22Rv1 (cell line): ENCODE results near the gene CERS2.

Source experiments
- H3K27ac ChIP-seq: fragments of 450-650 bp; 2 replicates; pipeline ENCODE4 v1.5.1; 2017
- CTCF ChIP-seq: fragments of 450-650 bp; IDR thresholded peaks from 2 replicates; pipeline ENCODE4 v1.5.1; 2017; ENCODE audit warnings: mild to moderate bottlenecking
- ZFX ChIP-seq: fragments of 450-650 bp; IDR thresholded peaks from 2 replicates; pipeline ENCODE4 v1.6.1; 2017; ENCODE audit warnings: antibody characterized with exemption, borderline replicate concordance

Gene CERS2

GRCh38 chr1:150968491-150968890, 6.1 kb downstream of the CERS2 start:
- no peak for TF ChIP-seq CTCF
- H3K27ac ChIP-seq = peak overlapping the region; percentile 86; the same call in 1 of the 2 replicates

GRCh38 chr1:150967936-150968335, 6.7 kb downstream of the CERS2 start:
- TF ChIP-seq ZFX (no peak), CTCF (no peak)
- H3K27ac ChIP-seq = no peak overlapping the region

GRCh38 chr1:150966011-150966410, 8.6 kb downstream of the CERS2 start:
- 0 out of 2 replicates have a peak overlapping the region, but pooled peaks have one; percentile 6 for H3K27ac ChIP-seq

GRCh38 chr1:150965605-150966004, 9.0 kb downstream of the CERS2 start:
- H3K27ac ChIP-seq = 0 out of 2 replicates have a peak overlapping the region, but pooled peaks have one; percentile 6
- TF ChIP-seq CTCF (no peak), ZFX (no peak)

More at GRCh38 chr1:150966011-150966410, 8.6 kb downstream of the CERS2 start:
- TF ChIP-seq ZFX (no peak), CTCF (no peak)

- H3K27ac ChIP-seq = peak overlapping the region; percentile 11; the same call in 1 of the 2 replicates
- TF ChIP-seq ZFX (no peak), CTCF (no peak)
Observed at GRCh38 chr1:150964164-150964489, 10.5 kb downstream of the CERS2 start.

- TF ChIP-seq CTCF (no peak), ZFX (no peak)
Observed at GRCh38 chr1:150963321-150964163, 11.1 kb downstream of the CERS2 start.

GRCh38 chr1:150961756-150962155, 12.9 kb downstream of the CERS2 start:
- no peak for TF ChIP-seq ZFX
- no peak for TF ChIP-seq CTCF
- peak overlapping the region; percentile 22; the same call in 1 of the 2 replicates for H3K27ac ChIP-seq

More at GRCh38 chr1:150963321-150964163, 11.1 kb downstream of the CERS2 start:
- H3K27ac ChIP-seq = peak overlapping the region; percentile 21; the same call in 1 of the 2 replicates
